Activated T-cell treated with anti-CD3 and anti-CD28 coated beads, Interleukin-2, amount 50 U/mL, for 72 hours (primary cell): ENCODE data around the gene ZNF286A. TPM values are rescaled to one million over a fixed set of nuclear protein-coding genes. Genes with fewer than 3 reads are reported as not detected.
"Not testable (repeated sequence)": the region's sequence is repeated elsewhere in the genome, so short reads cannot be mapped to it uniquely, and the experiment has no call there.

Experiments
- ATAC-seq, 2 donors: fragments of 150-1000 bp; cut with Tn5 transposase; replicated peaks in 1 of 2; 2 replicates each; pipeline ENCODE4 v1.10.0; 2021; ENCODE audit warnings: moderate library complexity in 2 of 2, mild to moderate bottlenecking in 1 of 2
- DNase-seq, 2 donors: peaks; one replicate each; pipeline ENCODE4 v3.0.0; 2021 to 2022; ENCODE audit warnings: mixed read lengths in 1 of 2
- H3K27ac Mint-ChIP-seq: one replicate; pipeline ENCODE4 v1.8.0; 2022; ENCODE audit warnings: mild to moderate bottlenecking, moderate library complexity, mixed read lengths
- H3K27me3 Mint-ChIP-seq: one replicate; pipeline ENCODE4 v1.8.0; 2022; ENCODE audit warnings: low read depth, mixed read lengths
- H3K36me3 Mint-ChIP-seq, 2 donors: one replicate each; pipeline ENCODE4 v1.8.0; 2022; ENCODE audit warnings: mixed read lengths in 2 of 2, mild to moderate bottlenecking in 1 of 2; ENCODE audit not compliant: insufficient read depth in 2 of 2
- H3K4me1 Mint-ChIP-seq: one replicate; pipeline ENCODE4 v1.8.0; 2022; ENCODE audit warnings: low read depth, mixed read lengths
- H3K4me3 Mint-ChIP-seq, 2 donors: one replicate each; pipeline ENCODE4 v1.8.0; 2022; ENCODE audit warnings: mild to moderate bottlenecking in 2 of 2, mixed read lengths in 2 of 2, moderate library complexity in 2 of 2
- H3K9me3 Mint-ChIP-seq, 2 donors: one replicate each; pipeline ENCODE4 v1.8.0; 2022; ENCODE audit warnings: mixed read lengths in 2 of 2
- total RNA-seq, 2 donors: library from RNA; stranded (reverse); gene quantifications; one replicate each; pipeline ENCODE4 v1.2.3, GENCODE V29; 2022

Gene ZNF286A
- total RNA-seq, 2 donors from 2014 or later: 20.4 to 26.8 TPM

- Mint-ChIP-seq H3K36me3 (no peaks in the 10 kb centered on the region), H3K9me3 (no peaks in the 10 kb centered on the region), H3K4me3 (no peak overlapping the region), H3K27me3 (peaks cover 7% of the 10 kb centered on the region), H3K4me1 (no peaks in the 10 kb centered on the region), H3K27ac (no peak overlapping the region)
- ATAC-seq (no peak), DNase-seq (no peak)
These were observed 44.6 kb downstream of the ZNF286A start for GRCh38 chr17:15744074-15744676.

GRCh38 chr17:15744885-15745284 is 45.3 kb downstream of the ZNF286A start:
- H3K4me3 Mint-ChIP-seq: no peak overlapping the region

GRCh38 chr17:15749403-15749802 is 49.9 kb downstream of the ZNF286A start:
- H3K9me3 Mint-ChIP-seq, ATAC-seq, H3K4me3 Mint-ChIP-seq, DNase-seq, H3K36me3 Mint-ChIP-seq, H3K4me1 Mint-ChIP-seq, H3K27ac Mint-ChIP-seq, H3K27me3 Mint-ChIP-seq: not testable (repeated sequence)

More at GRCh38 chr17:15744885-15745284, 45.3 kb downstream of the ZNF286A start:
- no peaks in the 10 kb centered on the region for H3K36me3 Mint-ChIP-seq
- no peaks in the 10 kb centered on the region for H3K9me3 Mint-ChIP-seq
- DNase-seq (no peak), ATAC-seq (no peak)
- H3K4me1 Mint-ChIP-seq: no peaks in the 10 kb centered on the region
- H3K27ac Mint-ChIP-seq: no peak overlapping the region
- H3K27me3 Mint-ChIP-seq: peaks cover 7% of the 10 kb centered on the region

GRCh38 chr17:15768865-15769533 is 69.4 kb downstream of the ZNF286A start:
- H3K27me3 Mint-ChIP-seq, H3K9me3 Mint-ChIP-seq, H3K27ac Mint-ChIP-seq, H3K4me1 Mint-ChIP-seq, H3K36me3 Mint-ChIP-seq, ATAC-seq, H3K4me3 Mint-ChIP-seq, DNase-seq: not testable (repeated sequence)

Other genes starting within 250 kb of the ZNF286A start
- gene CDRT4, start 232.1 kb upstream of the ZNF286A start, total RNA-seq: 10 to 100 TPM; 12.8 to 16.2 TPM
- gene TVP23C, start 136.3 kb upstream of the ZNF286A start, total RNA-seq: 10 to 100 TPM; 19.5 to 26.5 TPM
- 1 to 10 TPM; 1.2 to 1.5 TPM for gene FBXW10B, start 80.0 kb upstream of the ZNF286A start, total RNA-seq
- gene TRIM16, start 15.4 kb upstream of the ZNF286A start, total RNA-seq: 10 to 100 TPM; 20.8 to 23.7 TPM
- gene TBC1D26, start 32.5 kb downstream of the ZNF286A start, total RNA-seq: under 1 TPM in 1 of 2 donors, not detected in 1; 0.74 TPM
- gene ADORA2B, start 245.4 kb downstream of the ZNF286A start, total RNA-seq: 1 to 10 TPM in 1 of 2 donors, under 1 TPM in 1; 0.76 to 1.2 TPM